ENCODE results near the gene NMNAT2. TPM values are rescaled to one million over a fixed set of nuclear protein-coding genes. Genes with fewer than 3 reads are reported as not detected.

The NMNAT2 gene
- total RNA-seq, 1 donor from 2014 or later, result 0.52 TPM

- TF ChIP-seq, protein P1, sequence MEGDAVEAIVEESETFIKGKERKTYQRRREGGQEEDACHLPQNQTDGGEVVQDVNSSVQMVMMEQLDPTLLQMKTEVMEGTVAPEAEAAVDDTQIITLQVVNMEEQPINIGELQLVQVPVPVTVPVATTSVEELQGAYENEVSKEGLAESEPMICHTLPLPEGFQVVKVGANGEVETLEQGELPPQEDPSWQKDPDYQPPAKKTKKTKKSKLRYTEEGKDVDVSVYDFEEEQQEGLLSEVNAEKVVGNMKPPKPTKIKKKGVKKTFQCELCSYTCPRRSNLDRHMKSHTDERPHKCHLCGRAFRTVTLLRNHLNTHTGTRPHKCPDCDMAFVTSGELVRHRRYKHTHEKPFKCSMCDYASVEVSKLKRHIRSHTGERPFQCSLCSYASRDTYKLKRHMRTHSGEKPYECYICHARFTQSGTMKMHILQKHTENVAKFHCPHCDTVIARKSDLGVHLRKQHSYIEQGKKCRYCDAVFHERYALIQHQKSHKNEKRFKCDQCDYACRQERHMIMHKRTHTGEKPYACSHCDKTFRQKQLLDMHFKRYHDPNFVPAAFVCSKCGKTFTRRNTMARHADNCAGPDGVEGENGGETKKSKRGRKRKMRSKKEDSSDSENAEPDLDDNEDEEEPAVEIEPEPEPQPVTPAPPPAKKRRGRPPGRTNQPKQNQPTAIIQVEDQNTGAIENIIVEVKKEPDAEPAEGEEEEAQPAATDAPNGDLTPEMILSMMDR (conservative IDR thresholded peaks at IDR 0.05; ENCODE audit: low read depth, low read length), result no peak
Observed at GRCh38 chr1:183456826-183457225, 38.6 kb upstream of the NMNAT2 start.

DNA sequence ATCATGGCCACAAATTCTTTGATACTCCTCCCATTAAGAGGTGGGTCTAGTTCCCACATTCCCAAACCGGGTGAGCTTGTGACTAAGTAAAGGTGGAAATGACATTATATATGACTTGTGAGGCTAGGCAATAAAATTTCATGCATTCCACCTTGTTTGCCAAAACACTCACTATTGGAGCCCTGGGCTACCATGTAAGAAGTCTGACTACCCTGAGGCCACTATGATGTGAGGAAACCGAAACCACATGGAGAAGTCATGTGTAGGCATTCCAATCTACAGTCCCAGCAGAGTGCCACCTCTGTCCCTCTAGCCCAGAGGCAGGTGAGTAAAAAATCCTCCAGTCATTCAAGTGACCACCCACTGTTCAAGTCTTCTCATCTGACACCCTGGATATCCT, 36.2 kb upstream of the NMNAT2 start:
- no peak overlapping the region for H3K4me3 ChIP-seq (ENCODE audit: low read depth, low read length)
- DNase-seq (ENCODE audit: low read depth), result no peak
- TF ChIP-seq, protein P1 (conservative IDR thresholded peaks at IDR 0.05; ENCODE audit: low read depth, low read length), result no peak

More at GRCh38 chr1:183456826-183457225, 38.6 kb upstream of the NMNAT2 start:
- DNase-seq (ENCODE audit: low read depth), result no peak
- no peak overlapping the region for H3K4me3 ChIP-seq (ENCODE audit: low read depth, low read length)

DNA sequence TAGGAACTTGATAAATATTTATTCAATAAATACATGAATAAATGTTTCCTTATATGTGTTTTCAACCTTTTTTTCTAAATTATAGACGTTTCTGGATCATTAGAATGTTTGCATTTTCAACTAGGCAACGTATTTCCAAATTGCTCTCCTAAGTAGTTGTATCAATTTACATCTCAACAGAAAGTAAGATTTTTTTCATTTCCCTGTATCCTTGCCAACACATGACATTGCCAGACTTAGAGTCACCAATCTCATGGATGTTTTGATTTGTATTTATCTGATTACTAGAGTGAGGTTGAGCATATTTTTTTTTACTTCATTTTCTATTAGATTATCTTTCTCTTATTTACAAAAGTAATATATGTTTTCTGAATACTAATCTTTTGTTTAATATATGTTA, 31.9 kb upstream of the NMNAT2 start:
- TF ChIP-seq, protein P1 (conservative IDR thresholded peaks at IDR 0.05; ENCODE audit: low read depth, low read length), result no peak
- DNase-seq (ENCODE audit: low read depth), result no peak
- no peak overlapping the region for H3K4me3 ChIP-seq (ENCODE audit: low read depth, low read length)

- DNase-seq (ENCODE audit: low read depth), result no peak
- no peak overlapping the region for H3K4me3 ChIP-seq (ENCODE audit: low read depth, low read length)
- TF ChIP-seq, protein P1 (conservative IDR thresholded peaks at IDR 0.05; ENCODE audit: low read depth, low read length), result no peak
Observed at GRCh38 chr1:183449223-183449770, 31.1 kb upstream of the NMNAT2 start.

- H3K4me3 ChIP-seq (ENCODE audit: low read depth, low read length), result no peak overlapping the region
- TF ChIP-seq, protein P1 (conservative IDR thresholded peaks at IDR 0.05; ENCODE audit: low read depth, low read length), result no peak
- no peak for DNase-seq (ENCODE audit: low read depth)
Observed at GRCh38 chr1:183444243-183444642, 26.1 kb upstream of the NMNAT2 start.

DNA sequence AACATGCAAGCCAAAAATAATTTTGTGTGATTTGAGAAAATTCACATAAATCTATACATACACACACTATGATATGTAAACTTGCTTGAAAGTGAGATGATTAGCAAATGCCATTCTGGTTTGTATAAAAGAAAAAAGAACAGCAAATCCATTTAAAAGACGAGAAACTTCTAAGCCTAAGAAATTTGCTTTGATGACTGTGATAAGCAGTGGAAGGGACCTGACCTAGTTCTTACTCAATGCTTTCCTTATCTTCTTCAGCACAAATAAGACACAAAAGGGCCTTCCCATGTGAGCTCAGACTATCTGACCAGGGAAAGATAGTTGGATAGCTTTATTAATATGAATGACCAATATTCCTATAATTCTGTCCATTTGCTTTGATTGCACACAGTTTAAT, 25.3 kb upstream of the NMNAT2 start:
- DNase-seq (ENCODE audit: low read depth), result no peak
- TF ChIP-seq, protein P1 (conservative IDR thresholded peaks at IDR 0.05; ENCODE audit: low read depth, low read length), result no peak
- H3K4me3 ChIP-seq (ENCODE audit: low read depth, low read length), result no peak overlapping the region

DNA sequence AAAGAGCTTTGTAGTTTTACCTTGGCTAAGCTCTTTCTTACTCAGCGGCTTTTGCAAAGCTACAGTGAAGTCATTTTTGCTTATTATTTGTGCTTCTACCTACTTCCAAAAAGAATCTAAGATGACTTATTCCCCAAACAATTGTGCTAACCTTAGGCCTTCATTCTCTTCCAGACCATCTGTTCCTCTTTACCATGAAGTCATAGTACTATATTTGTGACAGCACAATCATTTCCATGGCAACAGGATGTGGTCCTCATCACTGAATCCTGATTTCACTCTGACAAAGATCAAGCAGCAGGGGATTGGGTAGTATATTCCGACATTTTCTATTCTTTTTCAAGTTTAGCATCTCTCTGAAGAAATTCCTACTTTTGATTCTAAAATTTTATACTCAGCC, 24.8 kb upstream of the NMNAT2 start:
- DNase-seq (ENCODE audit: low read depth), result no peak
- TF ChIP-seq, protein P1 (conservative IDR thresholded peaks at IDR 0.05; ENCODE audit: low read depth, low read length), result no peak

More for the DNA sequence above, 24.8 kb upstream of the NMNAT2 start:
- no peak overlapping the region for H3K4me3 ChIP-seq (ENCODE audit: low read depth, low read length)

Data from epithelial cell of proximal tubule (primary cell).